ENCODE measurements around the gene RBBP6.

Gene RBBP6

DNA sequence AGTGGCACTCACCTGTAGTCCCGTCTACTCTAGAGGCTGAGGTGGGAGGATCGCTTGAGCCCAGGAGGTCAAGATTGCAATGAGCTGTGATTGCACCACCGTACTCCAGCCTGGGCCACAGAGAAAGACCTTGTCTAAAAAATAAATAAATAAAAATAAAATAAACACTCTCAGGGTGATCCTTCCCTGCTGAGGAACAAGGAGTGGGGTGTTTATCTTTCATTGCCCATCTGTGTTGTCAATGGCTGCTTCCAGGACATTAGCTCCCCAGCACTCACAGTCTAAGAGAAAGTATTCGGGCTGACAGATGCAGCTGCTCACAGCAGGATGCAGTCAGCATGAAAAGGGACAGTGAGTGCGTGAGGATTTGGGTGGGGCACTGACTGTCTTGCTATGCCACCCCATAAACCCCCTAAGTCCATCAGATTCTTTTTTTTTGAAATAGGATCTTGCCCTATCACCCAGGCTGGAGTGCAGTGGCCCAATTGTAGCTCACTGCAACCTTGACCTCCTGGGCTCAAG lies 31.3 kb upstream of the RBBP6 start:
- TF ChIP-seq, protein P1, sequence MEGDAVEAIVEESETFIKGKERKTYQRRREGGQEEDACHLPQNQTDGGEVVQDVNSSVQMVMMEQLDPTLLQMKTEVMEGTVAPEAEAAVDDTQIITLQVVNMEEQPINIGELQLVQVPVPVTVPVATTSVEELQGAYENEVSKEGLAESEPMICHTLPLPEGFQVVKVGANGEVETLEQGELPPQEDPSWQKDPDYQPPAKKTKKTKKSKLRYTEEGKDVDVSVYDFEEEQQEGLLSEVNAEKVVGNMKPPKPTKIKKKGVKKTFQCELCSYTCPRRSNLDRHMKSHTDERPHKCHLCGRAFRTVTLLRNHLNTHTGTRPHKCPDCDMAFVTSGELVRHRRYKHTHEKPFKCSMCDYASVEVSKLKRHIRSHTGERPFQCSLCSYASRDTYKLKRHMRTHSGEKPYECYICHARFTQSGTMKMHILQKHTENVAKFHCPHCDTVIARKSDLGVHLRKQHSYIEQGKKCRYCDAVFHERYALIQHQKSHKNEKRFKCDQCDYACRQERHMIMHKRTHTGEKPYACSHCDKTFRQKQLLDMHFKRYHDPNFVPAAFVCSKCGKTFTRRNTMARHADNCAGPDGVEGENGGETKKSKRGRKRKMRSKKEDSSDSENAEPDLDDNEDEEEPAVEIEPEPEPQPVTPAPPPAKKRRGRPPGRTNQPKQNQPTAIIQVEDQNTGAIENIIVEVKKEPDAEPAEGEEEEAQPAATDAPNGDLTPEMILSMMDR (IDR thresholded peaks at IDR 0.05) = no peak
- Histone ChIP-seq H3K4me2 (ENCODE audit: low read length) (no peak overlapping the region), H2AFZ (no peak overlapping the region), H3K4me1 (no peaks in the 10 kb centered on the region), H3K36me3 (ENCODE audit: control insufficient read depth, insufficient read depth, low read length) (no peaks in the 10 kb centered on the region), H3K27me3 (ENCODE audit: control insufficient read depth, insufficient read depth, low read length) (no peaks in the 10 kb centered on the region), H3K9ac (no peak overlapping the region), H3K9me3 (ENCODE audit: control insufficient read depth, low read length) (no peaks in the 10 kb centered on the region), H3K79me2 (no peaks in the 10 kb centered on the region), H3K27ac (no peak overlapping the region), H3K4me3 (ENCODE audit: low read depth, low read length) (no peak overlapping the region)

DNA sequence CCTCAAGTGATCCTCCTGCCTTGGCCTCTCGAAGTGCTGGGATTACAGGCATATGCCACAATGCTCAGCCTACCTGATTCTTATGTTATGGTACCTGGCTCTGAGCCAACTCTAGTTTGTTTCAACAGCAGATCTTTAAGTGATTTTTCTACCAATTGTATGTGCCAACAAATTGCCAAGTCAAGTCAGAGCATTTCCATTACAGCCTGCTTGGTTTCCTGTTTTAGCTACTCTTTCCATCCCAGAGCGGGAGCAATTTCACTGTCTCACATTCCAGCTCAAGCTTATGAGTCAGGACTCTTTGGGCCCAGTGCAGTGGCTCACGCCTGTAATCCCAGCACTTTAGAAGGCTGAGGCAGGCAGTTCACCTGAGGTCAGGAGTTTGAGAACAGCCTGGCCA lies 30.8 kb upstream of the RBBP6 start:
- H3K9ac ChIP-seq = no peak overlapping the region
- no peak overlapping the region for H2AFZ ChIP-seq
- no peaks in the 10 kb centered on the region for H3K27me3 ChIP-seq (ENCODE audit: control insufficient read depth, insufficient read depth, low read length)
- H3K79me2 ChIP-seq = no peaks in the 10 kb centered on the region
- H3K36me3 ChIP-seq (ENCODE audit: control insufficient read depth, insufficient read depth, low read length) = no peaks in the 10 kb centered on the region
- H3K4me2 ChIP-seq (ENCODE audit: low read length) = no peak overlapping the region
- no peak overlapping the region for H3K4me3 ChIP-seq (ENCODE audit: low read depth, low read length)
- no peak overlapping the region for H3K27ac ChIP-seq
- no peaks in the 10 kb centered on the region for H3K4me1 ChIP-seq
- H3K9me3 ChIP-seq (ENCODE audit: control insufficient read depth, low read length) = no peaks in the 10 kb centered on the region
- TF ChIP-seq, protein P1 (IDR thresholded peaks at IDR 0.05) = no peak

DNA sequence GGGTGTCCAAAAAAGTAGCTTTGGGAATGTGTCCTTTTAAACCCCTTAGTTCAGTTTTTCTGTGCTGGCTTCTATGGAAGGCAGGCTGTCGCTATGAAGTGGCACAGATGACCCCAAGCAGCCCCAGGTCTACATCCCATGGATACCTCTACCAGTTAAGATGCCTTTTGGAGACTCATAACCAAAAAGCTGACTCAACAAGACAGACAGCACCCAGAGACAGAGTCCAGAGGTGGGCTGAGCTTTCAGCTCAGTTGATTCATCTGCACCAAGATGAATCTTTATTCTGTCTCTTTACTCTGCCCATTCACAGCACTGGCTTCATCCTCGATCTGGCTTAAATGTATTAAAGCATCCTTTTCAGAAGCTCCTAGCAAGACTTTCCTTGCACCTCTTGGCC lies 29.8 kb upstream of the RBBP6 start:
- Histone ChIP-seq H2AFZ (no peak overlapping the region), H3K9ac (no peak overlapping the region), H3K4me1 (no peaks in the 10 kb centered on the region), H3K27me3 (ENCODE audit: control insufficient read depth, insufficient read depth, low read length) (no peaks in the 10 kb centered on the region), H3K4me3 (ENCODE audit: low read depth, low read length) (no peak overlapping the region), H3K36me3 (ENCODE audit: control insufficient read depth, insufficient read depth, low read length) (no peaks in the 10 kb centered on the region), H3K27ac (no peak overlapping the region), H3K79me2 (no peaks in the 10 kb centered on the region), H3K9me3 (ENCODE audit: control insufficient read depth, low read length) (no peaks in the 10 kb centered on the region), H3K4me2 (ENCODE audit: low read length) (no peak overlapping the region)
- TF ChIP-seq, protein P1 (IDR thresholded peaks at IDR 0.05) = no peak

DNA sequence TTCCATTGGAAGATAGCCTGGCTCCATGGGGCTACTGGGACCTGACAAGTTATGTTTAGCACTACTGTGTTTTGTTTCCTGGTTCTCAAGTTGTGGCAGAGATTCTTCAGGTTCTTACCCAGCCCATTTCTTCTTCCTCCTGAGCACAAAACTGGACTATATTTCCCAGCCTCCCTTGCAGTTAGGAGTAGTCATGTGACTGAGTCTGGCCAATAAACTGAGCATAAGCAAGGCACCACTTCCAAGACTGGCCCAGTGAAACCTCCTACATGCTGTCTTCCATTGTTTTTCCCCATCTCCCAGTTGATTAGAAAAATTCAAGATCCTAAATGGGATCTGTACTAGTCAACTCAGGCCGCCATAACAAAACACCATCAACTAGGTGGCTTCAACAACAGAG lies 28.2 kb upstream of the RBBP6 start:
- H3K4me2 ChIP-seq (ENCODE audit: low read length) = no peak overlapping the region
- H3K4me1 ChIP-seq = no peaks in the 10 kb centered on the region
- no peak overlapping the region for H2AFZ ChIP-seq
- no peak overlapping the region for H3K9ac ChIP-seq
- no peak overlapping the region for H3K4me3 ChIP-seq (ENCODE audit: low read depth, low read length)
- H3K79me2 ChIP-seq = no peaks in the 10 kb centered on the region
- TF ChIP-seq, protein P1 (IDR thresholded peaks at IDR 0.05) = no peak
- no peaks in the 10 kb centered on the region for H3K9me3 ChIP-seq (ENCODE audit: control insufficient read depth, low read length)
- H3K27ac ChIP-seq = no peak overlapping the region
- H3K27me3 ChIP-seq (ENCODE audit: control insufficient read depth, insufficient read depth, low read length) = no peaks in the 10 kb centered on the region
- H3K36me3 ChIP-seq (ENCODE audit: control insufficient read depth, insufficient read depth, low read length) = no peaks in the 10 kb centered on the region

DNA sequence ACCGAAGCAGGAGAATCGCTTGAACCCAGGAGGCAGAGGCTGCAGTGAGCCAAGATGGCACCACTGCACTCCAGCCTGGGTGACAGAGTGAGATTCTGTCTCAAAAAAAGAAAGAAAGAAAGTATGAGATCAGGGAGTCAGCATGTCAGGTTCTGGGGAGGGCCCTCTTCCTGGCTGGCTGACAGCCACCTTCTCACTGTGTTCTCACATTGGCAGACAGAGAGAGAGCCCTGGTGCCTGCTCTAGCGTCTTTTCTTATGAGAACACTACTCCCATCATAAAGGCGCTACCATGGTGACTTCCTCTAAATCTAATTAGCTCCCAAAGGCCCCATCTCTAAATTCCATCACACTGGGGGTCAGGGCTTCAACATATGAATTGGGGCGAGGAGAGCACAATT lies 27.6 kb upstream of the RBBP6 start:
- TF ChIP-seq, protein P1 (IDR thresholded peaks at IDR 0.05) = no peak
- no peak overlapping the region for H3K9ac ChIP-seq
- H3K27ac ChIP-seq = no peak overlapping the region
- H3K4me3 ChIP-seq (ENCODE audit: low read depth, low read length) = no peak overlapping the region
- no peaks in the 10 kb centered on the region for H3K9me3 ChIP-seq (ENCODE audit: control insufficient read depth, low read length)
- H3K27me3 ChIP-seq (ENCODE audit: control insufficient read depth, insufficient read depth, low read length) = no peaks in the 10 kb centered on the region
- H3K4me2 ChIP-seq (ENCODE audit: low read length) = no peak overlapping the region
- no peaks in the 10 kb centered on the region for H3K36me3 ChIP-seq (ENCODE audit: control insufficient read depth, insufficient read depth, low read length)
- H3K79me2 ChIP-seq = no peaks in the 10 kb centered on the region
- H3K4me1 ChIP-seq = no peaks in the 10 kb centered on the region
- no peak overlapping the region for H2AFZ ChIP-seq
